K562 (cell line): Measurements from ENCODE around the gene TMEM143.

Experiments
- ARID2 ChIP-seq: fragments of 450-650 bp; IDR thresholded peaks from 2 replicates; pipeline ENCODE4 v1.6.1; 2017; ENCODE audit warnings: antibody characterized with exemption, mild to moderate bottlenecking
- ATF7 ChIP-seq: fragments of 450-650 bp; IDR thresholded peaks from 2 replicates; pipeline ENCODE4 v1.7.1; 2014; ENCODE audit warnings: mild to moderate bottlenecking, moderate library complexity
- CTCF ChIP-seq, 3 experiments: IDR thresholded peaks in 2 of 3; conservative IDR thresholded peaks in 1 of 3; 2 replicates each; pipeline ENCODE4 v1.5.1; 2011 to 2012; ENCODE audit warnings: low read length in 3 of 3, mild to moderate bottlenecking in 3 of 3, control low read depth in 2 of 3, improper control_type of control experiment in 1 of 3, inconsistent platforms in 1 of 3, low read depth in 1 of 3, mixed read lengths in 1 of 3, moderate library complexity in 1 of 3; ENCODE audit not compliant: insufficient read depth in 2 of 3
- ETS1 ChIP-seq: conservative IDR thresholded peaks from 2 replicates; pipeline ENCODE4 v1.6.1; 2011; ENCODE audit warnings: low read depth, mild to moderate bottlenecking, low read length; ENCODE audit not compliant: control insufficient read depth
- IRF2 ChIP-seq: sonication (generic); formaldehyde crosslinking; IDR thresholded peaks from 2 replicates; pipeline ENCODE4 v1.8.1; 2022; ENCODE audit warnings: mild to moderate bottlenecking, missing genetic modification reagents
- JUND ChIP-seq, 2 experiments: IDR thresholded peaks; 2 replicates in 1 of 2; 3 replicates in 1 of 2; pipeline ENCODE4 v1.6.1; 2011; ENCODE audit warnings: borderline replicate concordance in 2 of 2, low read depth in 2 of 2, low read length in 2 of 2, improper control_type of control experiment in 1 of 2, missing biosample characterization in 1 of 2, missing genetic modification characterization in 1 of 2, missing genetic modification reagents in 1 of 2
- MAFK ChIP-seq: IDR thresholded peaks from 2 replicates; pipeline ENCODE4 v1.6.1; 2011; ENCODE audit warnings: low read length, improper control_type of control experiment
- POLR2H ChIP-seq: IDR thresholded peaks from 2 replicates; pipeline ENCODE4 v1.6.1; 2016; ENCODE audit warnings: missing genetic modification characterization, low read depth, mild to moderate bottlenecking, control low read depth, missing compliant biosample characterization, moderate library complexity
- TAF1 ChIP-seq: IDR thresholded peaks from 2 replicates; pipeline ENCODE4 v1.6.1; 2011; ENCODE audit warnings: mild to moderate bottlenecking, low read length, moderate library complexity; ENCODE audit not compliant: insufficient read depth, control insufficient read depth, severe bottlenecking; ENCODE audit errors: extremely low read depth
- ZFP36 ChIP-seq: fragments of 150-350 bp; IDR thresholded peaks from 2 replicates; pipeline ENCODE4 v1.6.1; 2018; ENCODE audit warnings: low read length, low read depth; ENCODE audit not compliant: partially characterized antibody
- TF ChIP-seq, protein P1 (sequence below): fragments of 450-650 bp; IDR thresholded peaks from 2 replicates; pipeline ENCODE4 v1.6.1; 2016; ENCODE audit warnings: borderline replicate concordance

GRCh38 chr19:48303866-48304265, 59.9 kb downstream of the TMEM143 start:
- TF ChIP-seq ATF7 (no peak), ZFP36 (no peak), IRF2 (CRISPR knock-in tag) (no peak), POLR2H (tag) (no peak), ARID2 (no peak), MAFK (no peak), ETS1 (no peak), JUND (IDR thresholded peaks at IDR 0.05; ENCODE audit: borderline replicate concordance, low read depth, low read length) (no peak), JUND (tag; IDR thresholded peaks at IDR 0.05; ENCODE audit: borderline replicate concordance, low read depth, low read length) (no peak), TAF1 (no peak), CTCF (IDR thresholded peaks at IDR 0.05 in 2 of 3, conservative IDR thresholded peaks at IDR 0.05 in 1 of 3; ENCODE audit: insufficient read depth in 2 of 3, low read depth in 1 of 3, low read length in 3 of 3) (no peak)
- TF ChIP-seq, protein P1, sequence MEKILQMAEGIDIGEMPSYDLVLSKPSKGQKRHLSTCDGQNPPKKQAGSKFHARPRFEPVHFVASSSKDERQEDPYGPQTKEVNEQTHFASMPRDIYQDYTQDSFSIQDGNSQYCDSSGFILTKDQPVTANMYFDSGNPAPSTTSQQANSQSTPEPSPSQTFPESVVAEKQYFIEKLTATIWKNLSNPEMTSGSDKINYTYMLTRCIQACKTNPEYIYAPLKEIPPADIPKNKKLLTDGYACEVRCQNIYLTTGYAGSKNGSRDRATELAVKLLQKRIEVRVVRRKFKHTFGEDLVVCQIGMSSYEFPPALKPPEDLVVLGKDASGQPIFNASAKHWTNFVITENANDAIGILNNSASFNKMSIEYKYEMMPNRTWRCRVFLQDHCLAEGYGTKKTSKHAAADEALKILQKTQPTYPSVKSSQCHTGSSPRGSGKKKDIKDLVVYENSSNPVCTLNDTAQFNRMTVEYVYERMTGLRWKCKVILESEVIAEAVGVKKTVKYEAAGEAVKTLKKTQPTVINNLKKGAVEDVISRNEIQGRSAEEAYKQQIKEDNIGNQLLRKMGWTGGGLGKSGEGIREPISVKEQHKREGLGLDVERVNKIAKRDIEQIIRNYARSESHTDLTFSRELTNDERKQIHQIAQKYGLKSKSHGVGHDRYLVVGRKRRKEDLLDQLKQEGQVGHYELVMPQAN = no peak
